Measurements from ENCODE around the gene CSMD2.

- TF ChIP-seq TEAD1 (CRISPR knock-in tag; IDR thresholded peaks at IDR 0.05) (no peak), CREB1 (CRISPR knock-in tag; IDR thresholded peaks at IDR 0.05) (no peak)
These were observed 10.7 kb upstream of the CSMD2 start for GRCh38 chr1:34175744-34176143.

Data from WTC11 (cell line).